LNCaP clone FGC (cell line): ENCODE data around the gene RAPSN.

Source experiments
- DNase-seq: peaks from one replicate; pipeline ENCODE4 v3.0.0-alpha.2; 2011; ENCODE audit warnings: low read depth
- H3K4me3 ChIP-seq: 2 replicates; pipeline ENCODE4 v1.5.1; 2011; ENCODE audit warnings: mild to moderate bottlenecking, low read depth, low read length, control low read depth
- TF ChIP-seq, protein P1 (sequence below): IDR thresholded peaks from 2 replicates; pipeline ENCODE4 v1.5.1; 2012; ENCODE audit warnings: mild to moderate bottlenecking; ENCODE audit not compliant: control insufficient read depth, insufficient read depth; ENCODE audit errors: extremely low read depth

Gene RAPSN

DNA sequence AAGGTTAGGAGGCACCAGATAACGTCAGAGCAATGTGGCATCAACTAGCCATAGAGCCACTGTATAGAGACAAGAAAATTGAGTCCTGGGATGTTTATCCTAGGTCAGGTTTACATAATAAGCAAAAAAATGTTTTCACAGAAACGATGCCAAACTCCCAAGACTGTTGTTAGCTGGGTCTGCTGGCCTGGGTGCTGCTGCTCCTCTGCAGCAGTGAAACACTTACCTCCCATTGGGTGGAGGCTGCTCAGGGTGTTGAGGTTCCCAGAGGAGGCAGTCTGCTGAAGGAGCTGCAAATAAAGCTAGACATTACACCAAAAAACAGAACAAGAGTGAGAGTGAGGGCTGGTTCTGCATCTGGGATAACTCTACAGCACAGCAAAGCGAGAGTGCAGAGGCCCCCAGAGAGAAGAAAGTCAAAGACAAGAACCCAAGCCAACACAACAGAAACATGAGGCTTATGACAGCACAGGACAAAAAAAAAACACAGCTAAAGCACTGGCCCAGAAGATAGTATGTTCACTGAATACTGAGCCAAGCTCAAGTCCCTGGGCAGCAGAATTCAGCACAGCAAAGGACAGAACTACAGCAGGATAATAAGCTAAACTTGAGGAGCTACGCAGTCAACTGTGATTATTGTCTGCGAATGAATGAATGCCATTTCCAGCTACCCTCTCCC, 29.9 kb upstream of the RAPSN start:
- DNase-seq: no peak
- TF ChIP-seq, protein P1, sequence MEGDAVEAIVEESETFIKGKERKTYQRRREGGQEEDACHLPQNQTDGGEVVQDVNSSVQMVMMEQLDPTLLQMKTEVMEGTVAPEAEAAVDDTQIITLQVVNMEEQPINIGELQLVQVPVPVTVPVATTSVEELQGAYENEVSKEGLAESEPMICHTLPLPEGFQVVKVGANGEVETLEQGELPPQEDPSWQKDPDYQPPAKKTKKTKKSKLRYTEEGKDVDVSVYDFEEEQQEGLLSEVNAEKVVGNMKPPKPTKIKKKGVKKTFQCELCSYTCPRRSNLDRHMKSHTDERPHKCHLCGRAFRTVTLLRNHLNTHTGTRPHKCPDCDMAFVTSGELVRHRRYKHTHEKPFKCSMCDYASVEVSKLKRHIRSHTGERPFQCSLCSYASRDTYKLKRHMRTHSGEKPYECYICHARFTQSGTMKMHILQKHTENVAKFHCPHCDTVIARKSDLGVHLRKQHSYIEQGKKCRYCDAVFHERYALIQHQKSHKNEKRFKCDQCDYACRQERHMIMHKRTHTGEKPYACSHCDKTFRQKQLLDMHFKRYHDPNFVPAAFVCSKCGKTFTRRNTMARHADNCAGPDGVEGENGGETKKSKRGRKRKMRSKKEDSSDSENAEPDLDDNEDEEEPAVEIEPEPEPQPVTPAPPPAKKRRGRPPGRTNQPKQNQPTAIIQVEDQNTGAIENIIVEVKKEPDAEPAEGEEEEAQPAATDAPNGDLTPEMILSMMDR: no peak
- no peak overlapping the region for H3K4me3 ChIP-seq

DNA sequence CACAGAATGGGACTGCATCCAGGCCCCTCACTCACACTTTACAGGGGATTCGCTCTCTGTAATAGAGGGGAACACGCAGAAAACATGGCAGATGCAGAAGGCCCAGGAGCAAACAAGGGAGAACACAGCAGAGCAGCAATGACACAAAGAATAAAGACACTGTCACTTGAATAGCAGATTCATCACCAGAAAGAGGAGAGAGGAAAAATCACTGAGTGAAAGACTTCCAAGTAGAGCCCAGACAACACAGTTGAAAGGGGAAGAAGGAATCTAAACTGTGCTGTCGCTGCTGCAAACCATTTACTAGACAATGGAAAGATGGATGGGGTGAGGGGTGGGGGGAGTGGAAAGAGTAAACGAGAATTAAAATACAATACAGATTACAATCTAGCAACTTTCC, 28.8 kb upstream of the RAPSN start:
- no peak for DNase-seq
- TF ChIP-seq, protein P1: no peak
- H3K4me3 ChIP-seq: no peak overlapping the region

DNA sequence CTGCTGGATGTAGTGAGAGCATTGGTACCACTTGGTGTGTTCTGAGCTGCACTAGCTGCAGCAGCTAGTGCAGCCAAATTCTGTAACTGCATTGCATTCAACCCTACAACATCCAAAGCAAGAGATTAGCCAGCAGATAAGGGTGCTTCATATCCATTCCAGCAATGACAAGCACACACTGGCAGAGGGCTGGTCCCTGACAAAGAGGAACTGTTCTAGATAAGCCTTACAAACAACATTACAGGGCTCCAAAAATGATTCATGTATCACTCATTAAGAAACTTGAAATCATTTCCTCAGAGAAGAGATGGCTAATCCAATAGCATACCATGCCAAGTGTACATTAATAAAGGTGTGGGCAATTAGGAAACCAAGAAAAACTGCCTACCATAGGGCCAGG, 28.4 kb upstream of the RAPSN start:
- TF ChIP-seq, protein P1: no peak
- DNase-seq: no peak
- no peak overlapping the region for H3K4me3 ChIP-seq

DNA sequence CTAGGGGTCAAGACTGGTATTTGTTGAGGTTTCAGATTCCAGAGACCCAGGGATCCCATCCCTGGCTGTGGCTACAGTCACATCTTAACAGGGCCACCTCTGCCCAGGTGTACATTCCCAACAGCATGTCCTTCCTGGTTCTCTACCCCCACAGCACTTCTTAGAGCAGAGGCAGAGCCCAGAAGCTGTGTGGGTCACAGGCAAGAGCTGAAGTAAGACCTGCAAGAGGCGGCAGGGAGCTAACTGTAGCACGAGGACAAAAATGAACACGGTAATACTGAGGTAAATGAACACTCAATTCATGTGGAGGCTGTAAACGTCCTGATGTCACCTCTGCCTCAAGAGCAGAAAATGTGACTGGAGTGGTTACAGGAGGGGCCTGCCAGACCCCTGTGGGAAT, 21.7 kb upstream of the RAPSN start:
- no peak for DNase-seq
- TF ChIP-seq, protein P1: no peak
- H3K4me3 ChIP-seq: no peak overlapping the region

DNA sequence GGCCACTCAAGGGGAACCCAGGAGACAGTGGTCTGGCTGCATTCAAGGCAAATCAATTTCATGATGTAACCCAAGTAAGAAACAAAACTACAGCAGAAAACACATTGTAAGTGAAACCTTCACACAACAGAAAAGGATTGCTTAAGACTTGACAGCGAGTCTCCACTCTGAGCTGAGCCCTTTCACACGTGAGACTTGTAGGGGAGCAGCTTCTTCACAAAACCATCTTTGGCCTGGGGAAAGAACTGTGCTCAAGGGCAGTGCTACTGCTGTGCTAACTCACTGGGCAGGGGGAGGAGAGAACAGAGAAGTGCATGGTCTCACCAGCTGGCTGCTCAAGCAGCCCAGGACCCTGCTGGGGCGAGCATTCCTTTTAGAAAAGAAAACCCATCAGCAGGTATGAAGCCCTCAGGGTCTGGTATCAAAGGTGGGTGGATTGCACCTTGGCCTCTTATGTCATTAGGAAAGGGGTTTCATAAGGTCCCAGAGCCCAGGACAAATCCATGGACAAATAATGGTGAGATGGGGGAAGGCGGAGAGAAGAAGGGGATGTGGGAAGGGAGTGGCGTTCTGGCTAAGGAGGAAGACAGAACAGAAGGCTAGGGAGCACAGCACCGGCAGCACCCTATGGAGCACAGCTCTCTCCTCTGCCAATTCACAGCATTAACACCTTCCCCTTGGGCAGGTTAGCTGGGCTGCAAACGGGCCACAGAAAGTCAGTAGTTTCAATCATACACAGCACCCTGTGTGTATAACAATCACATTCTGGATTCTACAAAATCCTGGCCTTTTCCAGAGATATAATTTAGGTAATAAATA, 20.6 kb upstream of the RAPSN start:
- H3K4me3 ChIP-seq: no peak overlapping the region
- TF ChIP-seq, protein P1: no peak
- DNase-seq: no peak

DNA sequence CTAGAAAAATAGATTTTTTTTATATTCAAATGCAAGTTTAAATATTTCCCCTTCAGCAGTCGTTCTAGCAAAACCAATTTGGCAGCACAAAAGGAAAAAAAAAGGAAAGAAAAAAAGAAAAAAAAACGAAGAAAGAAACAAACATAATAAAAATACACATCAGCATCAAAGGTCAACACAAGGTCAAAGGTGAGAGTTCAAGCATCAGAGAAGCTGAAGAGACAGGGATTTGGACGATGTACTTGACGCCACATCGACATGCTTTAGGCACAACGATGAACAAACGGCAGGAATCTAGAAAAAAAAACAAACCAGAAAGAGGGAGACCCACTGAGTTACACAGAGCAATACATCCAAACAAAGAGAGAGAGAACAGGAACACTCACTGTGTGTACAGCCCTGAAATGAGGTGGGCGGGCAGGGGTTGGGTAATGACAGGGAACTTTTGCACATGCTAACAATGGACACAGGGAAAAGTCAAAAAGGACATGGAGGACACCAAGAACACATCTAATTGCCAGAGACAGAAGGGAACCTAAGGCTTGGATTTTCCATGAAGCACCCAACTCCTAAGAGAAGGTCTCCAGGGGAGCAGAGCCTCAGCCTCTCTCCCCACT, 19.8 kb upstream of the RAPSN start:
- TF ChIP-seq, protein P1: no peak
- H3K4me3 ChIP-seq: no peak overlapping the region
- DNase-seq: no peak

DNA sequence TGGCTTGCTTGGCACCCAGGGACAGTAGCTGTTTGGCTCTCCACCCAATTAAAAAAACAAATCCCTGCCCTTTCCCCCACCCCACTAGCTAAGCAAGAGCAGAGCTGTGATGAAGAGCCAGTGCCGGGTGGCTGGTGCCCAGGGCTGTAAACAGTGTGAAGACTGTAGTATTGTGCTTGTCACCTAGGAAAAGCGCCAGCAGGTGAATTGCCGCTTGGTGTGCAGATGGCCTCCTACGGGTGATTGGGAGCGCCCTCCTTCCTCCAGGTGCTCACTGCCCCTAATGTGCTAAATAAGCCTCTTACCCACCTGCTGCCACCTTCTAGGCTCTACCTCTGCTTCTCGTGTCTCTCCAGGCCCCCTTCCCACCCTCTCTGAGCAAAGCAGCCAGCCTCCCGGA, 18.4 kb upstream of the RAPSN start:
- TF ChIP-seq, protein P1: no peak
- no peak overlapping the region for H3K4me3 ChIP-seq
- DNase-seq: peak; percentile 27
